Placental pericyte (primary cell): ENCODE measurements around the gene ADAMTS1. TPM values are rescaled to one million over a fixed set of nuclear protein-coding genes. Genes with fewer than 3 reads are reported as not detected.

Experiments
- total RNA-seq: library from RNA; depleted of rRNA; stranded (reverse); fragments of >200 nt; gene quantifications from 2 replicates; pipeline ENCODE4 v1.2.3, GENCODE V29; 2012

ADAMTS1 gene
- 49.5 and 290 TPM in 2 replicates for total RNA-seq

DNA sequence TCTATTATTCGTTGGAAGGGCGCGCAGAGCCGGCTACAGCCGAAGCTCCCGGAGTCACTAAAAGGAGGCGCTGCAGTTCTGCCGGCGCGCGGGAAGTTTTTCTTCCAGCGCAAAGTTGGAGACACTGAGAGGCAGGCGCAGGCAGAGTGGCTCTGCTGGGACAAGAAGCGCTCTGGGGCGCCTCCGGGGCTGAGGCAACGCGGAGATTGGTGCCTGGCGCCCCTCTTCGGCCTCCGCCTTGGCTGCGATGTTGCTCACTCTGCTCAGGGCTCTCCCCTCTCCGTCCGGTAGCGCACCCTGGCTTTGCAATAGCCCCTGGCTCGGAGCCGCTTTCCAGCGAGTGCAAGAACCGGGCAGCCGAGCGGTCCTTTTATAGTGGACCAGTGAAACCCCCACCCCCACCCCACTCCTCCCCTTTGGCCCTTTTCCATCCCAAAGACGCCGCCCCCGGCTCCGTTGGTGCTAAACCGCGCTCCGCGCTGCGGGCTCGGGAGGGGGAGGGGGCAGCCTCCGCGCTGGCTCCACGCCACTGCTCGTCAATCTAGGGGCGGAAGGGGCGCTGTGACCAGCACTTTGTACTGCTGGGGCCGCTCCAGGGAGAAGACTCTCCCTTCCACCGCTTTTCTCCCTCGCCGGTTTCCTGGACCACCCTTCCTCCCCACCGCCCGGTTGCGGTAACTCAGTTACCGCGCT is at the start of gene ADAMTS1:
Gene ADAMTS1, minus strand, starts transcription at position 344 of the 693 bp plus-strand sequence. CDS start 455 bp downstream, outside the sequence.

Other genes with a start within 250 kb of the ADAMTS1 start
- gene ADAMTS5, start 121.7 kb upstream of the ADAMTS1 start, total RNA-seq = 7.7 and 14.9 TPM in 2 replicates